GM12891 (cell line): Measurements from ENCODE around the gene TRIM43. TPM values are rescaled to one million over a fixed set of nuclear protein-coding genes. Genes with fewer than 3 reads are reported as not detected.
"Not testable (repeated sequence)": the region's sequence is repeated elsewhere in the genome, so short reads cannot be mapped to it uniquely, and the experiment has no call there.

Experiments used
- DNase-seq: peaks from one replicate; pipeline ENCODE4 v3.0.0; 2011; ENCODE audit warnings: low spot score; ENCODE audit not compliant: insufficient read length
- FAIRE-seq: peaks from 2 replicates; lab custom pipeline; 2011; peaks lifted over from hg19 to GRCh38; lab: Jason Lieb, UNC
- PAX5 ChIP-seq: IDR thresholded peaks from 2 replicates; pipeline ENCODE4 v1.6.1; 2011; ENCODE audit warnings: low read length, moderate library complexity, mild to moderate bottlenecking; ENCODE audit not compliant: insufficient read depth, severe bottlenecking
- POLR2A ChIP-seq: IDR thresholded peaks from 2 replicates; pipeline ENCODE4 v1.6.1; 2011; ENCODE audit warnings: low read depth, low read length, control low read depth
- POLR2AphosphoS5 ChIP-seq: IDR thresholded peaks from 2 replicates; pipeline ENCODE4 v1.6.1; 2011; ENCODE audit warnings: low read depth, low read length, control low read depth
- POU2F2 ChIP-seq: IDR thresholded peaks from 2 replicates; pipeline ENCODE4 v1.6.1; 2011; ENCODE audit warnings: low read depth, mild to moderate bottlenecking, control low read depth, low read length, moderate library complexity
- SPI1 ChIP-seq: IDR thresholded peaks from 2 replicates; pipeline ENCODE4 v1.6.1; 2011; ENCODE audit warnings: low read depth, low read length, control low read depth
- TAF1 ChIP-seq: IDR thresholded peaks from 2 replicates; pipeline ENCODE4 v1.6.1; 2011; ENCODE audit warnings: low read depth, low read length, control low read depth
- polyA plus RNA-seq: library from polyadenylated mRNA; unstranded; fragments of >200 nt; gene quantifications from one replicate; pipeline ENCODE4 v1.2.1, GENCODE V29; 2012; ENCODE audit warnings: low read depth, missing spikeins, inconsistent platforms; ENCODE audit not compliant: missing spikeins

Gene TRIM43
- polyA plus RNA-seq = not detected

DNA sequence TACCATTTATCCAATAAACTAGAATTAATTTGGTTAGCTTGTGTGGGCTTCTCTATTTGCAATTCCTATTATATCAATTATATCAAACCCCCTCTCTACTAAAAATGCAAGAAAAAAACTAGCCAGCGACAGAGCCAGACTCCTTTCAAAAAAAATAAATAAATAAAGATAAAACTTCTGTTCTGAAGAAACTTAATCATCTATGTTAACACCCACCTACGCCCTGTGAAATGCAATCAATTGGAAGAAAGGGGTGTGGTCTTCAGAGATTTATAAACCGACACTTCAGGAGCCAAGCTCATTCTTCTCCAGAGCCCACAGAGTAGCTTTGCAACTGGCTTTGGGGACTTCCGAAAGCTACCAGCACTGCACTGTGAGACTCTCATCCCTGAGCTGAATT is at the start of gene TRIM43:
Gene TRIM43, plus strand, starts transcription at position 301 of the 400 bp plus-strand sequence. CDS start 2,023 bp downstream, outside the sequence.
- FAIRE-seq = not testable (repeated sequence)

DNA sequence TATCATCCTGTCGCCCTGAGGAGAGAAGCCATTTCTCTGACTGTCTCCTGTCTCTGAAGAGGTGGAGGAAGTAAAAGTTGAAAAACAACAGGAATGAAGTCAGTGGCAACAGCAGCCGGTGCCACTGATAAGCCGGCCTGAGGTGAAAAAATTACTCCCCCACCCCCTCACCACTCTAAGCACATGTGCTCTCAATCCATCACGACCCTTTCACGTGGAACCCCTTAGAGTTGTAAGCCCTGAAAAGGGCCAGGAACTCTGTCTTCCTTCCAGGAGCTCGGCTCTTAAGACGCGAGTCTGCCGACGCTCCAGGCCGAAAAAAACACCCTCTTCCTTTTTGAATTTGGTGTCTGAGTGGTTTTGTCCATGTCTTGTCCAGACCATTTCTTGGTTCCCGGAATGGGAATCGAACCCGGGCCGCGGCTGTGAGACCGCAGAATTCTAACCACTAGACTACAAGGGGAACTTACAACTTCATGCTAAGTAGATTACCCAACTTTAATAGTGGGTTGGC is 40.7 kb upstream of the TRIM43 start:
- no peak for TF ChIP-seq POU2F2
- no peak for TF ChIP-seq POLR2AphosphoS5
- TF ChIP-seq TAF1 = no peak
- no peak for TF ChIP-seq PAX5
- TF ChIP-seq SPI1 = no peak
- TF ChIP-seq POLR2A = no peak
- DNase-seq (no peak), FAIRE-seq (no peak)

More for the DNA sequence above, at the start of gene TRIM43:
- not testable (repeated sequence) for DNase-seq

DNA sequence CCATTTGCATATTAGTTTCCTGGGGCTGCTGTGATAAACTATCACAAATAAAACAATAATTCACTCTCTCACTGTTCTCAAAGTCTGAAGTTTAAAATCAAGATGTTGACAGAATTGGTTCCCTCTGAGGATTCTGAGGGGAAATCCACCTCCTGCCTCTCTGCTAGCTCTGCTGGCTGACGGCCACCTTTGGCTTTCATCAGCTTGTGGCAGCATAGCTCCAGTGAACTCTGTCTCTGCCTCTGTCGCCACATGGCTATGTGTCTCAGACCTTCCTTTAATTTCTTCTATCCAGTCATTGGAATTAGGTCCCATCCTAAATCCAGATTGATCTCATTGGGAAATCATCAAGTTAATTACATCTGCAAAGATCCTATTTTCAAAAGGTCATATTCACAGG is 38.9 kb upstream of the TRIM43 start:
- FAIRE-seq = no peak
- no peak for DNase-seq
- TF ChIP-seq POLR2A (no peak), POLR2AphosphoS5 (no peak), SPI1 (no peak), PAX5 (no peak), TAF1 (no peak), POU2F2 (no peak)

DNA sequence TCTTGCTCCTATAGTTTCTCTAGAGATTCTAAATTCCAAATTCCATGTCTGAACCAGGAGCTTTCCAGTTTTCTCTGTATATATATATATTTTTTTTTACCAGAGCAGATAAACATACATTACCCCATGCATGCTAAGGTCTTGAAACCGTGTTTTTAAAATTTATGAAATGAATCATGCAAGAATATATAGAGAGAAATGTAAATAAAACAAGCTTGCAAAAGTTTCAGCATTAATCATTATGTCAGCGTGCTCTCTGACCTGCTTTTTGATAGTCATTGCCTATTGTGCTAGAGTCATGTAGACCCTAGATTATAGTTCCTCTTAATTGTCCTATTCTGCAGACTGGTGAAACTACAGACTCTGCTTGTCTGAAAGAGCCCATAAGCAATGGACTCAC is 22.6 kb upstream of the TRIM43 start:
- TF ChIP-seq POLR2A (no peak), POLR2AphosphoS5 (no peak), PAX5 (no peak), POU2F2 (no peak), SPI1 (no peak)
- DNase-seq (no peak), FAIRE-seq (no peak)

DNA sequence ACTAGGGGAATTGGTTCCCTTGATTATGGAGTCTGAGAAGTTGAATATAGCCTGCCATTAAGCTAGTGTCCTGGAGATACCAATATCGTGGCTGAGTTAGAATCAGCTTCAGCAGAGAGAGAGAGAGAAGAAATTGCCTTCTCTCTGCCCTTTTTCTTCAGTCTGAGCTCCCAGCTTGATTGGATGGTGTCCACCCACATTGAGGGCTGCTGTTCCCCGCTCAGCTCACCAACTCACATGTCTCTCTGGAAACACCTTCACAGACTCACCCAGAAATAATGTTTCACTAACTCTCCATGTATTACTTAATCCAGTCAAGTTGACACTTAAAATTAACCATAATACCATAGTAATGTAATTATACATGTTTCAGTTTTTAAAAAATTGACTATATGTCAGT is 17.9 kb upstream of the TRIM43 start:
- no peak for TF ChIP-seq PAX5
- TF ChIP-seq TAF1 = no peak
- TF ChIP-seq POU2F2 = no peak
- FAIRE-seq (no peak), DNase-seq (no peak)

DNA sequence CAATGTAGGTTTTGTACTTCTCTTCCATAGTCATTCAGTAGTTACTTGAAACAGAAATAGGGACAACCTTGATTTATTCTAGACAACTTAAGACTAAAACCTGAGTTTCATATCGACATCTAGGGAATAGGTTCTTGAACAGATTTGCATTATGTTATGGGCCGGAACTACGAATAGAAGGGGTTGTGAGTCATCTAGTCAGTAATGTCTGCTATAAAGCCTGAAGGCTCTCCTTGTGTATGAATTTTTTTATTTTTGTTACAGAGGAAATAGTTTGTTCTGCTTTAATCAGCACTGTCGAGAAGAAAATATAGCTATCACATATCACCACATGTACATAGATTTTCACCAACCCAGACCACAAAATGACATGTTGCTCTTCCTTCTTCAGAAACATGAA is 17.3 kb upstream of the TRIM43 start:
- FAIRE-seq = no peak

DNA sequence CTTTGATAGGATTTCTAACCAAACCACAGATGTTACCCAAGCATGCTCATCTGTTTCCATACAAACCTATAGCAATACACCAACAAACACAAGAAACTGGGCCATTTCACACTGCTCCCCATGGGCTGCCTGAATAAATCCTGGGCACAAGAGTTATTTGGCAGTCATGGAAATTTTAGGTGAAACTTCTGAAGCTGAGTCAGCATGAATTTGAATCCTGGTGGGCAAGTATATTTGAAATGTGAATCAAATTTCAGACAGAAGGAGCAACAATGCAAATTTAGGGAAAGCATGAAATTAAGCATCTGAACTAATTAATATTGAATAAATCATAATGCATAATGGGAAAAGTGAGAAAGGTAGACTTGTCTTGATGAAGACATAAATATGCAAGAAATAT is 15.9 kb upstream of the TRIM43 start:
- FAIRE-seq (no peak), DNase-seq (no peak)
- TF ChIP-seq POU2F2 = no peak
- no peak for TF ChIP-seq PAX5
- TF ChIP-seq SPI1 = no peak
- TF ChIP-seq TAF1 = no peak
- TF ChIP-seq POLR2A = no peak
- no peak for TF ChIP-seq POLR2AphosphoS5

More for the DNA sequence above, 17.3 kb upstream of the TRIM43 start:
- DNase-seq = no peak
- TF ChIP-seq POLR2AphosphoS5 = no peak
- no peak for TF ChIP-seq POU2F2
- TF ChIP-seq POLR2A = no peak
- TF ChIP-seq TAF1 = no peak
- TF ChIP-seq SPI1 = no peak
- no peak for TF ChIP-seq PAX5

DNA sequence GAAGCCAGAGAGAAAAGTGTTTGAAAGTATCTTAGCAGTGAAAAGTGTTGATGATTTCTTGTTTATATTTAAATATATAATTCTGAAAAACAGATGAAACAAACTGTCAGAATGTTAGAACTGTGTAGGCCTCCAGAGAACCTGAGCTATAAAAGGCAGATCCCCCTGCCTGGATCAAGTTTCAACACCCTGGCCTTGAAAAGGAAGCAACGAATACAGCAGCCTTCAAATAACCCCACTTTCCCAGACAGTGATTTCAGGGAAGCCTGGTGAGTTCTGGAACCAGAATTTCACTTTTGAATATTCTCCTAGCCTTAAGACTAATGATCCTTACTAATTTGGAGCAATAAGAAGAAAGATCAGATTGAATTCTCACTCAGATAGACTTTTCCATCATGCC is 13.3 kb upstream of the TRIM43 start:
- DNase-seq (no peak), FAIRE-seq (no peak)
- TF ChIP-seq POU2F2 (no peak), SPI1 (no peak), TAF1 (no peak), POLR2AphosphoS5 (no peak), POLR2A (no peak), PAX5 (no peak)

DNA sequence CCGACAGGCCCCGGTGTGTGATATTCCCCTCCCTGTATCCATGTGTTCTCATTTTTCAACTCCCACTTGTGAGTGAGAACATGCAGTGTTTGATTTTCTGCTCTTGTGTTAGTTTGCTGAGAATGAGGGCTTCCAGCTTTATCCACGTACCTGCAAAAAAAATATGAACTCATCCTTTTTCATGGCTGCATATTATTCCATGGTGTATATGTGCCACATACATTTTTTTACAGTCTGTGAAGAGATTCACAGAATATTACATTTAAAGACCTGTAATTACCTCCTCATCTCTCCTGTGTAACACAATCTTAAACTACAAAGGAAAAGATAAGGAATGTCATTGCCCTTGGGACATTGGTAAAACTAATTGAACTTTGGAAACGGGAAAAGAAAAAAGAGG is 8.3 kb upstream of the TRIM43 start:
- not testable (repeated sequence) for DNase-seq, FAIRE-seq

DNA sequence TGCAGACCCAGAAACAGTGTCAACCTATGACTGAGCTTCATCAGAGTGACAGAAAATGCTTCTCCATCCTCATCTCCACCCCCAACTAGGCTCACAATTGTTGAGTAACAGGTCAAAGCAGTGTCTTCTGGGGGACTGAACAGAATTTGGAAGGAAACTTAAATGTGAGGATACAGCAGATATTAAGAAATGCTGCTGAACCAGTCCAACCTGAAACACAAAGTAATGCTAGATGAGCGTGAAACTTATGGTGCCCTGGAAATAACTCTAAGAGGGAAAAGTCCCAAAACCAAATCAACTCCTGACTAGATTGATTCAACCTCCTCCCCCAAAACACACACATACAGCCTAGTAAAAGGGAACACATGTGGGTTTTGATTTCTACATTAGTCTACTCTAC is 7.5 kb upstream of the TRIM43 start:
- FAIRE-seq, DNase-seq: not testable (repeated sequence)

DNA sequence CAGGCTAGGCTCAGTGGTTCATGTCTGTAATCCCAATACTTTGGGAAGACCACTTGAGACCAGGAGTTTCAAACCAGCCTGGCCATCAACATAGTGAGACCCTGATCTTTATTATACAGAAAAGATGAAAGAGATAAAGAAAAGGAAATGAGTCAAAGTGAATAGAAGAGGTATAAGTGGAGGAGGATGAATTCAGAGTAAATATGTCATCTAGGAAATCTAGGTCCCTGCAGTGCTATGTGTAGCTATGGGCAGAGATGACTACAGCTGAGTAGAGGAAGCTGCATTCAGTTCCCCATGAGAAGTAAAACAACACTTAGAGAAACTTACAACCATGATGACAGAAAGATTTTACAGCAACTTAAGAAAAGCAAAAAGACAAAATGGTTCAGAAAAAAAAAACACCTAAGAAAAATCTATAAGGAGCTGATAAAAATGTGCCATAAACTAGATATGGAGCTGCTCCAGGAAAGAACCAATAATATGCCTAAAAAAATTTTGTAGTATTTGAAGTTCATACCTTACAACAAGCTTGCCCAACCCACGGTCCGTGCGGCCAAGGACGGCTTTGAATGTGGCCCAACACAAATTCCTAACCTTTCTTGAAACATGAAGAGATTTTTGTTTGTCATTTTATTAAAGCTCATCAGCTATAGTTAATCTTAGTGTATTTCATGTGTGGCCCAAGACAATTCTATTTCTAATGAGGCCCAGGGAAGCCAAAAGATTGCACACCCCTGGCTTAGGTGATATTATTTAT is 1.8 kb upstream of the TRIM43 start:
- DNase-seq, FAIRE-seq: not testable (repeated sequence)

DNA sequence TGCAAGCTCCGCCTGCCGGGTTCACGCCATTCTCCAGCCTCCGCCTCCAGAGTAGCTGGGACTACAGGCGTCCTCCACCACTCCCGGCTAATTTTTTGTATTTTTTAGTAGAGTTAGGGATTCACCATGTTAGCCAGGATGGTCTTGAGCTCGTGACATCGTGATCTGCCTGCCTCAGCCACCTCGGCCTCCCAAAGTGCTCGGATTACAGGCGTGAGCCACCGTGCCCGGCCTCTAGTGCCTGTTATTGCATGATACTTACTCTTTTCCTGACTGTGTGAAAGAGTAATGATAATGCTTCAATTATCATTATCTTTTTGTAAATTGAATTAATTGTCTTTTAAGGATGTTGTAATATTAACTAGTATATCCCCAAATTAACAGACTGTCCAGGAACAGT is 1.2 kb downstream of the TRIM43 start:
- DNase-seq, FAIRE-seq: not testable (repeated sequence)

DNA sequence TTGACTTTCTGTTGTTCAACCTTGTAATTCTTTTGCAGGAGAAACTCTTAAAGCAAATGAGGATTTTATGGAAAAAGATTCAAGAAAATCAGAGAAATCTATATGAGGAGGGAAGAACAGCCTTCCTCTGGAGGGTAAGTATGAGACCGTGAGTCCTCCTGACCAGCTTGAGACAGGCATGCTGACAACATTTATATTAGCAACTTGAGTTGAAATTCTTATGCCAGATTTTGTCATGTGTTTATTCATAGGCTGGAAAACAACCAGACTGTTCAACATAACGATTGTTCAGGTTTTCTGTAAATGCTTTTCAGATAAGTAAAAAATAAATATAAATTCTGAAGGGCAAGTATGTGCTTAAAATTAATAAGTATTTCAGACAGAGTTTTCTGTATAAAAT is 3.2 kb downstream of the TRIM43 start:
- DNase-seq, FAIRE-seq: not testable (repeated sequence)

DNA sequence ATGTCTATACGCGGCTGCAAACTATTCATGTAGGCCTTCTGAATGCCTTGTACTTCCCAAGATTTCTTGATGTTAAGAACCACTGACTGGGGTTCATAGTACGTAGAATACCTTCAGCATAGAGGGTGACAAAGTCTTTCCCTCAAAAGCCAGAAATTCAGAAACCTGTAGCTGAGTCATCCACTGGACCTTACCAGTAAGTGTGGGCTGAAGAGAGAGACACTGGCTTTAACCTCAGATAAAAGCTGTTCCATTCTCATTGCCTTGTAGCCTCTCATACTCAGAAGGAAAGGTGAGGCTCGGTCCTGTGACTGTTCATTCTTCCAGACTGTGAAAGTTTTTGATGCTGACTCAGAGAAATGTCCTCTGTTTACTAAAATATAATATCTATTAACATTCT is 9.5 kb downstream of the TRIM43 start:
- not testable (repeated sequence) for DNase-seq, FAIRE-seq

DNA sequence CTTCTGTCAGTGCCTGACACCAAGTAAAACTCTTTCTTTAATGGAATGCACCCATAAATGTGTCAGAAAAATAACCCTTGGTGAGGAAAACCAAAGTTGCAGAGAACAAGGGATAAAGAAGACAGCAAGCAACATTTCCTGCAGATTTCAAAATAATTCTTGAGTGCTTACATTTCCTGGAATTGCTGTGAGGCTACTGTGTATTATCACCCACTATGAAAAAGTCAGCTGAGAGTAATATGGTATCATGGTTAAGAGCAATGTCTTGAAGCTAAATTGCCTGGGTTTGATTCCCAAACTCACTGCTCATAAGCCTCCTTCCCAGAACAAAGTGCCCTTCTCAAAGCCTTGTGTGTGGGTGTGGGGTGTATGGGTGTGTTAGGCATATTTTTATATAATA is 10.3 kb downstream of the TRIM43 start:
- FAIRE-seq, DNase-seq: not testable (repeated sequence)
